Uterus (tissue), 2 donors: Measurements from ENCODE around the gene ATP6V0E2.

Experiments used
- POLR2A ChIP-seq, 2 donors: fragments of 450-650 bp; IDR thresholded peaks; one replicate each; pipeline ENCODE4 v1.6.1; 2016; ENCODE audit warnings: antibody characterized with exemption in 2 of 2, mild to moderate bottlenecking in 1 of 2, moderate library complexity in 1 of 2
- TF ChIP-seq, protein P1 (sequence below), 4 experiments: fragments of 200-600 bp in 2 of 4; fragments of 450-650 bp in 2 of 4; sonication (generic) in 2 of 4; IDR thresholded peaks; one replicate each; pipeline ENCODE4 v1.5.1; 2016 to 2019; ENCODE audit warnings: antibody characterized with exemption in 4 of 4, mild to moderate bottlenecking in 2 of 4, moderate library complexity in 1 of 4

DNA sequence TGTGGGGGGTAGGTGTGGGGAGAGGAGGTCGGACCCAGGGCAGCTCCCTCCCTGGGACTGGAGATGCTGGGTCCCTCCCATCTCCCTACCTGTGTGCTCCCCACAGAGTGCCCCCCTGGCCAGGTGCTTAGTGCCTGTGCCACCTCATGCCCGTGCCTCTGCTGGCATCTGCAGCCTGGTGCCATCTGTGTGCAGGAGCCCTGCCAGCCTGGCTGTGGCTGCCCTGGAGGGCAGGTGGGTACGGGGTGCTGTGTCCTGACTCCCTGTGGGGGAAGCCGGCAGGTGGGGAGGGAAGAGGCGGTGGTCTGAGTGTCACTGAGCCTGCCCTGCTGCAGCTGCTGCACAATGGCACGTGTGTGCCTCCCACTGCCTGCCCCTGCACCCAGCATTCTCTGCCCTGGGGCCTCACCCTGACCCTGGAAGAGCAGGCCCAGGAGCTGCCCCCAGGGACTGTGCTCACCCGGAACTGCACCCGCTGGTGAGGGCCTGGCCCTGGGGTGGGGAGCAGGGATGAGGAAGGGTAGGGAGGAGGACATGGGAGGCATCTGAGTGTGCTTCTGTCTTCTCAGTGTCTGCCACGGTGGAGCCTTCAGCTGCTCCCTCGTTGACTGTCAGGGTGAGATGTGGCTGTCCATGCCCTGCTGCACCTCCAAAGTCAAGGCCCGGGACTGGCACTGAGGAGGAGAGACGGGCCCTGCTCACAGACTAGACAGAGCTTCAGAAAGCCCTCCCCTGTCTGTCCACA is 47.3 kb upstream of the ATP6V0E2 start:
- TF ChIP-seq, protein P1, sequence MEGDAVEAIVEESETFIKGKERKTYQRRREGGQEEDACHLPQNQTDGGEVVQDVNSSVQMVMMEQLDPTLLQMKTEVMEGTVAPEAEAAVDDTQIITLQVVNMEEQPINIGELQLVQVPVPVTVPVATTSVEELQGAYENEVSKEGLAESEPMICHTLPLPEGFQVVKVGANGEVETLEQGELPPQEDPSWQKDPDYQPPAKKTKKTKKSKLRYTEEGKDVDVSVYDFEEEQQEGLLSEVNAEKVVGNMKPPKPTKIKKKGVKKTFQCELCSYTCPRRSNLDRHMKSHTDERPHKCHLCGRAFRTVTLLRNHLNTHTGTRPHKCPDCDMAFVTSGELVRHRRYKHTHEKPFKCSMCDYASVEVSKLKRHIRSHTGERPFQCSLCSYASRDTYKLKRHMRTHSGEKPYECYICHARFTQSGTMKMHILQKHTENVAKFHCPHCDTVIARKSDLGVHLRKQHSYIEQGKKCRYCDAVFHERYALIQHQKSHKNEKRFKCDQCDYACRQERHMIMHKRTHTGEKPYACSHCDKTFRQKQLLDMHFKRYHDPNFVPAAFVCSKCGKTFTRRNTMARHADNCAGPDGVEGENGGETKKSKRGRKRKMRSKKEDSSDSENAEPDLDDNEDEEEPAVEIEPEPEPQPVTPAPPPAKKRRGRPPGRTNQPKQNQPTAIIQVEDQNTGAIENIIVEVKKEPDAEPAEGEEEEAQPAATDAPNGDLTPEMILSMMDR (IDR thresholded peaks at IDR 0.05), result no peak
- no peak for TF ChIP-seq POLR2A (IDR thresholded peaks at IDR 0.05)
